ENCODE results near the gene CNPY4. TPM values are rescaled to one million over a fixed set of nuclear protein-coding genes. Genes with fewer than 3 reads are reported as not detected.

The CNPY4 gene
- total and polyA plus RNA-seq, 10 of the 15 experiments (the other 5 are each of a cell fraction or from before 2014, with no cell fraction given): 2.5 to 9.2 (median 6.8) TPM

DNA sequence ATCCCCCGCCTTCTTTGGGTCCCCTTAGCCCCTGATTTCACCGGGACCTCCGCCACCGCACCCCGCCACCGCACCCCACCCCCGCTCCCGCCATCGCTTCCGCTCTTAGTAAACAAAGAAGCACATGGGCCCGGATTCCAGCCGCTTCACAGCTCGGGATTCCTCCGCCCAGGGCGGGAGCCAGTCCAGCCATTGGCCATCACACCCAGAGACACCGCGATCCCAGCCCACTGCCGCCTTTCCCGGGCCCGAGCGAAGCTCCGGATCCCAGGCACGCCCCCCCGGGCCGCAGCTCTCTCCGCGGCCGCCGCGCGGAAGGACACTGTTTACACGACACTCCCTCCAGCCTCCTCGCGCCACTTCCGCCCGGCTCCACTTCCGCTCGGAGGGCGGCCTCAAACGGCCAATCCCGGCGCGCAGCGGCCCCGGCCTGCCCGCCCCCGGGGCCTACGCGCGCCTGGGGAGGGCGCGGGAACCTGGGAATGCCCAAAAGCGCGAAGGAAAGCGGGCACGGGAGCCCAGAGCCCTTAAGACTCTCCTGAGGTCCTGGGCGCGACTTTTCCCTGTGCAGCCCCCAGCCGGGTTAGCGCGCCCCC lies 18.9 kb upstream of the CNPY4 start (continued):
- peak; percentile 91 for TF ChIP-seq GABPA (IDR thresholded peaks at IDR 0.05; ENCODE audit: low read depth)
- TF ChIP-seq, protein P1, sequence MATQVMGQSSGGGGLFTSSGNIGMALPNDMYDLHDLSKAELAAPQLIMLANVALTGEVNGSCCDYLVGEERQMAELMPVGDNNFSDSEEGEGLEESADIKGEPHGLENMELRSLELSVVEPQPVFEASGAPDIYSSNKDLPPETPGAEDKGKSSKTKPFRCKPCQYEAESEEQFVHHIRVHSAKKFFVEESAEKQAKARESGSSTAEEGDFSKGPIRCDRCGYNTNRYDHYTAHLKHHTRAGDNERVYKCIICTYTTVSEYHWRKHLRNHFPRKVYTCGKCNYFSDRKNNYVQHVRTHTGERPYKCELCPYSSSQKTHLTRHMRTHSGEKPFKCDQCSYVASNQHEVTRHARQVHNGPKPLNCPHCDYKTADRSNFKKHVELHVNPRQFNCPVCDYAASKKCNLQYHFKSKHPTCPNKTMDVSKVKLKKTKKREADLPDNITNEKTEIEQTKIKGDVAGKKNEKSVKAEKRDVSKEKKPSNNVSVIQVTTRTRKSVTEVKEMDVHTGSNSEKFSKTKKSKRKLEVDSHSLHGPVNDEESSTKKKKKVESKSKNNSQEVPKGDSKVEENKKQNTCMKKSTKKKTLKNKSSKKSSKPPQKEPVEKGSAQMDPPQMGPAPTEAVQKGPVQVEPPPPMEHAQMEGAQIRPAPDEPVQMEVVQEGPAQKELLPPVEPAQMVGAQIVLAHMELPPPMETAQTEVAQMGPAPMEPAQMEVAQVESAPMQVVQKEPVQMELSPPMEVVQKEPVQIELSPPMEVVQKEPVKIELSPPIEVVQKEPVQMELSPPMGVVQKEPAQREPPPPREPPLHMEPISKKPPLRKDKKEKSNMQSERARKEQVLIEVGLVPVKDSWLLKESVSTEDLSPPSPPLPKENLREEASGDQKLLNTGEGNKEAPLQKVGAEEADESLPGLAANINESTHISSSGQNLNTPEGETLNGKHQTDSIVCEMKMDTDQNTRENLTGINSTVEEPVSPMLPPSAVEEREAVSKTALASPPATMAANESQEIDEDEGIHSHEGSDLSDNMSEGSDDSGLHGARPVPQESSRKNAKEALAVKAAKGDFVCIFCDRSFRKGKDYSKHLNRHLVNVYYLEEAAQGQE (IDR thresholded peaks at IDR 0.05; ENCODE audit: low read depth, low read length): no peak
- no peak for TF ChIP-seq CBX3 (IDR thresholded peaks at IDR 0.05; ENCODE audit: borderline replicate concordance, low read depth)
- TF ChIP-seq HDAC6 (IDR thresholded peaks at IDR 0.05; ENCODE audit: unreplicated experiment): no peak
- peak; percentile 70; the same call in 1 of the 2 replicates for TF ChIP-seq STAT1 (conservative IDR thresholded peaks at IDR 0.05)
- no peak for TF ChIP-seq CHD1 (IDR thresholded peaks at IDR 0.05; ENCODE audit: low read depth, low read length)
- TF ChIP-seq NBN (IDR thresholded peaks at IDR 0.05): peak; percentile 97
- TF ChIP-seq KLF5 (IDR thresholded peaks at IDR 0.05; ENCODE audit: partially characterized antibody): peak; percentile 92
- peak; percentile 98 for TF ChIP-seq MYC (IDR thresholded peaks at IDR 0.05; ENCODE audit: insufficient read depth, insufficient read length, insufficient replicate concordance, low read length, severe bottlenecking)
- TF ChIP-seq ESRRA (IDR thresholded peaks at IDR 0.05; ENCODE audit: low read length): no peak
- TF ChIP-seq NFXL1 (IDR thresholded peaks at IDR 0.05; ENCODE audit: borderline replicate concordance): no peak
- TF ChIP-seq TAF1 (IDR thresholded peaks at IDR 0.05; ENCODE audit: borderline replicate concordance, low read depth, low read length): no peak
- TF ChIP-seq GATAD2B (conservative IDR thresholded peaks at IDR 0.05; ENCODE audit: low read depth): peak; percentile 94
- TF ChIP-seq CREM (IDR thresholded peaks at IDR 0.05; ENCODE audit: low read depth): peak; percentile 94
- peak; percentile 66; the same call in 1 of the 2 replicates for TF ChIP-seq FOXM1 (IDR thresholded peaks at IDR 0.05; ENCODE audit: low read depth, low read length)
- no peak for TF ChIP-seq SIX5 (IDR thresholded peaks at IDR 0.05; ENCODE audit: low read depth, low read length, severe bottlenecking)
- TF ChIP-seq, protein P2, sequence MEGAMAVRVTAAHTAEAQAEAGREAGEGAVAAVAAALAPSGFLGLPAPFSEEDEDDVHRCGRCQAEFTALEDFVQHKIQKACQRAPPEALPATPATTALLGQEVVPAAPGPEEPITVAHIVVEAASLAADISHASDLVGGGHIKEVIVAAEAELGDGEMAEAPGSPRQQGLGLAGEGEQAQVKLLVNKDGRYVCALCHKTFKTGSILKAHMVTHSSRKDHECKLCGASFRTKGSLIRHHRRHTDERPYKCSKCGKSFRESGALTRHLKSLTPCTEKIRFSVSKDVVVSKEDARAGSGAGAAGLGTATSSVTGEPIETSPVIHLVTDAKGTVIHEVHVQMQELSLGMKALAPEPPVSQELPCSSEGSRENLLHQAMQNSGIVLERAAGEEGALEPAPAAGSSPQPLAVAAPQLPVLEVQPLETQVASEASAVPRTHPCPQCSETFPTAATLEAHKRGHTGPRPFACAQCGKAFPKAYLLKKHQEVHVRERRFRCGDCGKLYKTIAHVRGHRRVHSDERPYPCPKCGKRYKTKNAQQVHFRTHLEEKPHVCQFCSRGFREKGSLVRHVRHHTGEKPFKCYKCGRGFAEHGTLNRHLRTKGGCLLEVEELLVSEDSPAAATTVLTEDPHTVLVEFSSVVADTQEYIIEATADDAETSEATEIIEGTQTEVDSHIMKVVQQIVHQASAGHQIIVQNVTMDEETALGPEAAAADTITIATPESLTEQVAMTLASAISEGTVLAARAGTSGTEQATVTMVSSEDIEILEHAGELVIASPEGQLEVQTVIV (IDR thresholded peaks at IDR 0.05; ENCODE audit: borderline replicate concordance, partially characterized antibody): peak; percentile 88
- TF ChIP-seq CHD4 (IDR thresholded peaks at IDR 0.05): no peak
- TF ChIP-seq, protein P3, sequence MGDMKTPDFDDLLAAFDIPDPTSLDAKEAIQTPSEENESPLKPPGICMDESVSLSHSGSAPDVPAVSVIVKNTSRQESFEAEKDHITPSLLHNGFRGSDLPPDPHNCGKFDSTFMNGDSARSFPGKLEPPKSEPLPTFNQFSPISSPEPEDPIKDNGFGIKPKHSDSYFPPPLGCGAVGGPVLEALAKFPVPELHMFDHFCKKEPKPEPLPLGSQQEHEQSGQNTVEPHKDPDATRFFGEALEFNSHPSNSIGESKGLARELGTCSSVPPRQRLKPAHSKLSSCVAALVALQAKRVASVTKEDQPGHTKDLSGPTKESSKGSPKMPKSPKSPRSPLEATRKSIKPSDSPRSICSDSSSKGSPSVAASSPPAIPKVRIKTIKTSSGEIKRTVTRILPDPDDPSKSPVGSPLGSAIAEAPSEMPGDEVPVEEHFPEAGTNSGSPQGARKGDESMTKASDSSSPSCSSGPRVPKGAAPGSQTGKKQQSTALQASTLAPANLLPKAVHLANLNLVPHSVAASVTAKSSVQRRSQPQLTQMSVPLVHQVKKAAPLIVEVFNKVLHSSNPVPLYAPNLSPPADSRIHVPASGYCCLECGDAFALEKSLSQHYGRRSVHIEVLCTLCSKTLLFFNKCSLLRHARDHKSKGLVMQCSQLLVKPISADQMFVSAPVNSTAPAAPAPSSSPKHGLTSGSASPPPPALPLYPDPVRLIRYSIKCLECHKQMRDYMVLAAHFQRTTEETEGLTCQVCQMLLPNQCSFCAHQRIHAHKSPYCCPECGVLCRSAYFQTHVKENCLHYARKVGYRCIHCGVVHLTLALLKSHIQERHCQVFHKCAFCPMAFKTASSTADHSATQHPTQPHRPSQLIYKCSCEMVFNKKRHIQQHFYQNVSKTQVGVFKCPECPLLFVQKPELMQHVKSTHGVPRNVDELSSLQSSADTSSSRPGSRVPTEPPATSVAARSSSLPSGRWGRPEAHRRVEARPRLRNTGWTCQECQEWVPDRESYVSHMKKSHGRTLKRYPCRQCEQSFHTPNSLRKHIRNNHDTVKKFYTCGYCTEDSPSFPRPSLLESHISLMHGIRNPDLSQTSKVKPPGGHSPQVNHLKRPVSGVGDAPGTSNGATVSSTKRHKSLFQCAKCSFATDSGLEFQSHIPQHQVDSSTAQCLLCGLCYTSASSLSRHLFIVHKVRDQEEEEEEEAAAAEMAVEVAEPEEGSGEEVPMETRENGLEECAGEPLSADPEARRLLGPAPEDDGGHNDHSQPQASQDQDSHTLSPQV (IDR thresholded peaks at IDR 0.05): no peak
- peak; percentile 72 for TF ChIP-seq EED (IDR thresholded peaks at IDR 0.05; ENCODE audit: low read depth)
- TF ChIP-seq FOXK2 (IDR thresholded peaks at IDR 0.05): peak; percentile 97
- TF ChIP-seq HDAC2 (IDR thresholded peaks at IDR 0.05): peak; percentile 96
- TF ChIP-seq ZSCAN29 (IDR thresholded peaks at IDR 0.05): no peak

Data from GM12878 (cell line).